Suprapubic skin (tissue), 3 donors: ENCODE measurements around the gene BCL7B.

Experiments
- CTCF ChIP-seq, 2 donors: fragments of 200-600 bp in 1 of 2; fragments of 450-650 bp in 1 of 2; sonication (generic) in 1 of 2; IDR thresholded peaks; one replicate each; pipeline ENCODE4 v1.5.1; 2016 to 2019; ENCODE audit warnings: antibody characterized with exemption in 2 of 2, mild to moderate bottlenecking in 1 of 2, moderate library complexity in 1 of 2
- POLR2A ChIP-seq, 2 donors: fragments of 450-650 bp; IDR thresholded peaks; one replicate each; pipeline ENCODE4 v1.6.1; 2017; ENCODE audit warnings: antibody characterized with exemption in 2 of 2, mild to moderate bottlenecking in 2 of 2, moderate library complexity in 2 of 2

GRCh38 chr7:73530800-73531199 lies 26.7 kb downstream of the BCL7B start:
- TF ChIP-seq CTCF (IDR thresholded peaks at IDR 0.05) (no peak), POLR2A (IDR thresholded peaks at IDR 0.05) (no peak)
